Fibroblast of skin of right quadriceps (primary cell): ENCODE data around the gene RBM20.
"Not testable (repeated sequence)": the region's sequence is repeated elsewhere in the genome, so short reads cannot be mapped to it uniquely, and the experiment has no call there.

ENCODE experiments used
- DNase-seq: peaks from one replicate; pipeline ENCODE4 v3.0.0-alpha.2; 2013

The RBM20 gene

GRCh38 chr10:110767601-110768000, 123.5 kb downstream of the RBM20 start:
- not testable (repeated sequence) for DNase-seq

GRCh38 chr10:110770243-110770642, 126.1 kb downstream of the RBM20 start:
- no peak for DNase-seq

- DNase-seq = no peak
Observed at GRCh38 chr10:110771486-110771885, 127.3 kb downstream of the RBM20 start.

- no peak for DNase-seq
Observed at GRCh38 chr10:110771991-110772390, 127.9 kb downstream of the RBM20 start.

- no peak for DNase-seq
Observed at GRCh38 chr10:110772454-110773025, 128.4 kb downstream of the RBM20 start.

- no peak for DNase-seq
Observed at GRCh38 chr10:110773693-110774068, 129.5 kb downstream of the RBM20 start.

- peak; percentile 66 for DNase-seq
Observed at GRCh38 chr10:110774069-110775019, 130.2 kb downstream of the RBM20 start.

GRCh38 chr10:110775020-110775375, 130.9 kb downstream of the RBM20 start:
- no peak for DNase-seq

- DNase-seq = no peak
Observed at GRCh38 chr10:110775406-110775805, 131.3 kb downstream of the RBM20 start.

GRCh38 chr10:110777017-110777416, 132.9 kb downstream of the RBM20 start:
- no peak for DNase-seq

GRCh38 chr10:110777661-110778060, 133.5 kb downstream of the RBM20 start:
- no peak for DNase-seq

- no peak for DNase-seq
Observed at GRCh38 chr10:110778211-110778610, 134.1 kb downstream of the RBM20 start.

- DNase-seq = no peak
Observed at GRCh38 chr10:110779489-110779888, 135.4 kb downstream of the RBM20 start.

- DNase-seq = no peak
Observed at GRCh38 chr10:110780704-110781103, 136.6 kb downstream of the RBM20 start.

- no peak for DNase-seq
Observed at GRCh38 chr10:110781139-110781538, 137.0 kb downstream of the RBM20 start.

- no peak for DNase-seq
Observed at GRCh38 chr10:110782616-110783015, 138.5 kb downstream of the RBM20 start.

- no peak for DNase-seq
Observed at GRCh38 chr10:110783509-110784107, 139.5 kb downstream of the RBM20 start.

- no peak for DNase-seq
Observed at GRCh38 chr10:110784198-110784597, 140.1 kb downstream of the RBM20 start.

GRCh38 chr10:110786172-110786571, 142.0 kb downstream of the RBM20 start:
- no peak for DNase-seq

GRCh38 chr10:110788620-110789385, 144.7 kb downstream of the RBM20 start:
- DNase-seq = no peak

GRCh38 chr10:110789604-110790433, 145.7 kb downstream of the RBM20 start:
- no peak for DNase-seq

GRCh38 chr10:110790913-110791506, 146.9 kb downstream of the RBM20 start:
- DNase-seq = no peak
